ENCODE measurements around the gene FMNL2.
A peak's percentile ranks its signal among the peaks of the same experiment; 100 is the strongest.

FMNL2 gene

DNA sequence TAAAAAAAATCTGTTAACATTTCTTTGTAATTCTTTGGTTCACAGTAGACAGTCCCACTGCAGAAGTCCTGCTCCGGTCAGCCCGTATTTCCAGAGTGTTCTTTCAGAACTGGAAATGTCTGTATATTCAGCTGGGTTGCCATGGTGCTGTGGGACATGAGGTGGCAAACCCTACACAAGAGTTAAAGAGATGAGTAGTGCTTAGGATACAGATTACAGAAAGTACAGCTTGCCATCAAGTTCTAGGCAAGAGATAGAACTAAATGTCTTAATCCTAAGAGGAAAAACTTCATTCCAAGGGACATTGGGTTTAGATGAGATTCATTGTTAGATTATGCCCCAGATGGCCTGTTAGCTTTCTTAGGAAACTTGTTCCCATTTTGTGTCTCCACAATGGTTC, 60.1 kb downstream of the FMNL2 start:
- TF ChIP-seq, protein P1, sequence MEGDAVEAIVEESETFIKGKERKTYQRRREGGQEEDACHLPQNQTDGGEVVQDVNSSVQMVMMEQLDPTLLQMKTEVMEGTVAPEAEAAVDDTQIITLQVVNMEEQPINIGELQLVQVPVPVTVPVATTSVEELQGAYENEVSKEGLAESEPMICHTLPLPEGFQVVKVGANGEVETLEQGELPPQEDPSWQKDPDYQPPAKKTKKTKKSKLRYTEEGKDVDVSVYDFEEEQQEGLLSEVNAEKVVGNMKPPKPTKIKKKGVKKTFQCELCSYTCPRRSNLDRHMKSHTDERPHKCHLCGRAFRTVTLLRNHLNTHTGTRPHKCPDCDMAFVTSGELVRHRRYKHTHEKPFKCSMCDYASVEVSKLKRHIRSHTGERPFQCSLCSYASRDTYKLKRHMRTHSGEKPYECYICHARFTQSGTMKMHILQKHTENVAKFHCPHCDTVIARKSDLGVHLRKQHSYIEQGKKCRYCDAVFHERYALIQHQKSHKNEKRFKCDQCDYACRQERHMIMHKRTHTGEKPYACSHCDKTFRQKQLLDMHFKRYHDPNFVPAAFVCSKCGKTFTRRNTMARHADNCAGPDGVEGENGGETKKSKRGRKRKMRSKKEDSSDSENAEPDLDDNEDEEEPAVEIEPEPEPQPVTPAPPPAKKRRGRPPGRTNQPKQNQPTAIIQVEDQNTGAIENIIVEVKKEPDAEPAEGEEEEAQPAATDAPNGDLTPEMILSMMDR (IDR thresholded peaks at IDR 0.05; ENCODE audit: low read depth, low read length): no peak
- DNase-seq (ENCODE audit: low read depth, low spot score): peak; percentile 67
- in situ Hi-C loops (cut with HindIII; ENCODE audit: low sequenced_read_pairs): no loop called here
- H3K4me3 ChIP-seq (ENCODE audit: low read depth, low read length): no peak overlapping the region

- H3K4me3 ChIP-seq (ENCODE audit: low read depth, low read length): peak overlapping the region; percentile 23
- in situ Hi-C loops (cut with HindIII; ENCODE audit: low sequenced_read_pairs): no loop called here
- TF ChIP-seq, protein P1 (IDR thresholded peaks at IDR 0.05; ENCODE audit: low read depth, low read length): no peak
- DNase-seq (ENCODE audit: low read depth, low spot score): no peak
Measured at GRCh38 chr2:152395572-152395971, 60.6 kb downstream of the FMNL2 start.

GRCh38 chr2:152396051-152396511, 61.1 kb downstream of the FMNL2 start:
- in situ Hi-C loops (cut with HindIII; ENCODE audit: low sequenced_read_pairs): no loop called here
- peak overlapping the region; percentile 23 for H3K4me3 ChIP-seq (ENCODE audit: low read depth, low read length)
- TF ChIP-seq, protein P1 (IDR thresholded peaks at IDR 0.05; ENCODE audit: low read depth, low read length): no peak
- peak; percentile 56 for DNase-seq (ENCODE audit: low read depth, low spot score)

GRCh38 chr2:152396763-152397162, 61.8 kb downstream of the FMNL2 start:
- DNase-seq (ENCODE audit: low read depth, low spot score): no peak
- in situ Hi-C loops (cut with HindIII; ENCODE audit: low sequenced_read_pairs): no loop called here

DNA sequence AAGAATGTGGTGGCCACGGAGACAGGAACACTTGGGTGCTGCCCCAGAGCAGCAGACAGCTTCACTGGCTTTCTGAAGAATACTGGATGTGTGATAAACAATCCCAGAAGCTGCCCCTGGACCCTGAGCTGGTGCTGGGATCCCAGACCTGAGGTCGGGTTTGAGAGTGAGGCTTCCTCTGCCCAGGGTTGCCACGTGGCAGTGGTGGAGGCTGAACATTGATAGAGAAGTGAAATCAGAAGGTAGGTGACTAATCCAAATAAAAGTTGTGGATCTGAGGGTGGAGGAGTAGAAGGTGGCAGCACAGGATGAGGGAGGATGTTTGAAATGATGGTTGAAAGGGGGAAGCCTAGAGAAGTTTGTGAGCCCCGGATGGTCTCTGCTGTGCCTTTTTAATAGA, 64.0 kb downstream of the FMNL2 start:
- in situ Hi-C loops (cut with HindIII; ENCODE audit: low sequenced_read_pairs): no loop called here
- H3K4me3 ChIP-seq (ENCODE audit: low read depth, low read length): no peak overlapping the region
- DNase-seq (ENCODE audit: low read depth, low spot score): no peak
- TF ChIP-seq, protein P1 (IDR thresholded peaks at IDR 0.05; ENCODE audit: low read depth, low read length): no peak

More at GRCh38 chr2:152396763-152397162, 61.8 kb downstream of the FMNL2 start:
- TF ChIP-seq, protein P1 (IDR thresholded peaks at IDR 0.05; ENCODE audit: low read depth, low read length): no peak
- H3K4me3 ChIP-seq (ENCODE audit: low read depth, low read length): no peak overlapping the region

GRCh38 chr2:152400607-152401214, 65.7 kb downstream of the FMNL2 start:
- TF ChIP-seq, protein P1 (IDR thresholded peaks at IDR 0.05; ENCODE audit: low read depth, low read length): no peak
- no peak for DNase-seq (ENCODE audit: low read depth, low spot score)
- H3K4me3 ChIP-seq (ENCODE audit: low read depth, low read length): no peak overlapping the region
- in situ Hi-C loops (cut with HindIII; ENCODE audit: low sequenced_read_pairs): no loop called here

All from astrocyte of the spinal cord (primary cell).